GM12878 (cell line): ENCODE results near the gene TRAPPC3L. TPM values are rescaled to one million over a fixed set of nuclear protein-coding genes. Genes with fewer than 3 reads are reported as not detected.

Experiments used
- ATAC-seq: fragments of 200-7000 bp; cut with Tn5 transposase; 3 replicates; pipeline ENCODE4 v1.9.1; 2020; ENCODE audit warnings: mild to moderate bottlenecking, moderate library complexity
- BruUV-seq: library from RNA; stranded (reverse); fragments of 400-500 nt; replicated peaks from 2 replicates; lab custom pipeline; 2021; lab: Mats Ljungman, UMichigan
- CTCF ChIA-PET: fragments of 300-600 bp; sonication (Branson Sonifier 250); formaldehyde crosslinking; extraction: SDS; loops from one replicate; lab custom pipeline; 2021; ENCODE audit warnings: inconsistent platforms; lab: Yijun Ruan, JAX
- POLR2A ChIA-PET: fragments of 350-600 bp; formaldehyde crosslinking; extraction: SDS; loops from one replicate; lab custom pipeline; 2021; ENCODE audit warnings: inconsistent platforms; lab: Charles Lee
- RAD21 ChIA-PET: fragments of 300-600 bp; sonication (Branson Sonifier 250); formaldehyde crosslinking; loops from one replicate; lab custom pipeline; 2023; ENCODE audit warnings: antibody characterized with exemption; ENCODE audit not compliant: unreplicated experiment; lab: Charles Lee
- SMC1A ChIA-PET: fragments of 300-600 bp; sonication (Branson Sonifier 250); formaldehyde crosslinking; loops from one replicate; lab custom pipeline; 2023; ENCODE audit not compliant: unreplicated experiment, uncharacterized antibody; lab: Charles Lee
- DNase-seq: peaks from one replicate; pipeline ENCODE4 v3.0.0-alpha.2; 2011; ENCODE audit warnings: low read depth, low spot score
- FAIRE-seq: peaks from 3 replicates; lab custom pipeline; 2011; peaks lifted over from hg19 to GRCh38; lab: Jason Lieb, UNC
- H2AFZ ChIP-seq: 2 replicates; pipeline ENCODE4 v1.6.0; 2011; ENCODE audit warnings: low read depth, low read length, control low read depth; ENCODE audit not compliant: control insufficient read depth
- H3K27ac ChIP-seq: 2 replicates; pipeline ENCODE4 v1.5.1; 2011; ENCODE audit warnings: control low read depth; ENCODE audit not compliant: control insufficient read depth, insufficient read depth
- H3K27me3 ChIP-seq, 2 experiments: replicated peaks in 1 of 2; 2 replicates each; pipeline versions ENCODE4 v1.6.0 to v1.6.1; 2011; ENCODE audit warnings: low read length in 1 of 2; ENCODE audit not compliant: control insufficient read depth in 2 of 2, insufficient read depth in 2 of 2
- H3K36me3 ChIP-seq, 2 experiments: 2 replicates each; pipeline ENCODE4 v1.5.1; 2011; ENCODE audit warnings: low read length in 1 of 2; ENCODE audit not compliant: control insufficient read depth in 2 of 2, insufficient read depth in 2 of 2
- H3K4me1 ChIP-seq: 2 replicates; pipeline ENCODE4 v1.6.1; 2011; ENCODE audit warnings: mild to moderate bottlenecking, low read length, moderate library complexity, mixed read lengths; ENCODE audit not compliant: control insufficient read depth, insufficient read depth
- H3K4me2 ChIP-seq: 2 replicates; pipeline ENCODE4 v1.6.0; 2011; ENCODE audit warnings: control low read depth; ENCODE audit not compliant: control insufficient read depth, insufficient read depth
- H3K4me3 ChIP-seq: fragments of 200-600 bp; sonication (generic); 2 replicates; pipeline ENCODE4 v1.5.1; 2016
- H3K79me2 ChIP-seq: 2 replicates; pipeline ENCODE4 v1.6.0; 2011; ENCODE audit warnings: low read length; ENCODE audit not compliant: control insufficient read depth, insufficient read depth
- H3K9ac ChIP-seq: 2 replicates; pipeline ENCODE4 v1.8.0; 2011; ENCODE audit warnings: low read length, control low read depth, mixed read lengths; ENCODE audit not compliant: control insufficient read depth, insufficient read depth
- H3K9me3 ChIP-seq: replicated peaks from 3 replicates; pipeline ENCODE4 v1.5.1; 2011; ENCODE audit warnings: mild to moderate bottlenecking, low read length; ENCODE audit not compliant: control insufficient read depth, insufficient read depth
- H4K20me1 ChIP-seq: 2 replicates; pipeline ENCODE4 v1.6.0; 2011; ENCODE audit not compliant: control insufficient read depth, insufficient read depth
- CHD1 ChIP-seq: IDR thresholded peaks from 2 replicates; pipeline ENCODE4 v1.6.1; 2012; ENCODE audit warnings: low read depth, low read length, improper control_type of control experiment
- HCFC1 ChIP-seq: fragments of 150-350 bp; IDR thresholded peaks from 2 replicates; pipeline ENCODE4 v1.6.1; 2014; ENCODE audit warnings: low read length
- HDAC2 ChIP-seq: fragments of 200-600 bp; sonication (generic); IDR thresholded peaks from 2 replicates; pipeline ENCODE4 v1.6.1; 2017
- KAT2A ChIP-seq: conservative IDR thresholded peaks from 2 replicates; pipeline ENCODE4 v1.6.1; 2011; ENCODE audit warnings: low read depth, low read length; ENCODE audit not compliant: control insufficient read depth
- KLF5 ChIP-seq: fragments of 450-650 bp; IDR thresholded peaks from 2 replicates; pipeline ENCODE4 v1.6.1; 2014; ENCODE audit warnings: mild to moderate bottlenecking; ENCODE audit not compliant: partially characterized antibody
- NFXL1 ChIP-seq: fragments of 450-650 bp; IDR thresholded peaks from 2 replicates; pipeline ENCODE4 v1.6.1; 2017; ENCODE audit warnings: antibody characterized with exemption, mild to moderate bottlenecking, borderline replicate concordance
- PML ChIP-seq: IDR thresholded peaks from 2 replicates; pipeline ENCODE4 v1.6.1; 2012; ENCODE audit warnings: low read length, inconsistent platforms
- RBBP5 ChIP-seq: fragments of 200-600 bp; sonication (generic); conservative IDR thresholded peaks from 2 replicates; pipeline ENCODE4 v1.6.1; 2016
- WRNIP1 ChIP-seq: IDR thresholded peaks from 2 replicates; pipeline ENCODE4 v1.6.1; 2011; ENCODE audit warnings: low read depth, low read length, improper control_type of control experiment, borderline replicate concordance
- ZZZ3 ChIP-seq: IDR thresholded peaks from 2 replicates; pipeline ENCODE4 v1.6.1; 2011; ENCODE audit warnings: low read depth; ENCODE audit not compliant: control insufficient read depth, insufficient read length
- WGBS: methylation state at CpG from one replicate; pipeline ENCODE4 v1.1.6; 2016; ENCODE audit warnings: low lambda C conversion rate; ENCODE audit not compliant: insufficient replicate concordance, insufficient coverage; ENCODE audit errors: missing lambda C conversion rate; 5-methylcytosine and 5-hydroxymethylcytosine counted together
- in situ Hi-C: fragments of 300-500 bp; cut with MboI; formaldehyde crosslinking; loops from 9 replicates; pipeline ENCODE4 v1.14.3; 2018; ENCODE audit warnings: mixed read lengths
- intact Hi-C: fragments of 100-400 bp; cut with micrococcal nuclease; formaldehyde crosslinking; loops from one replicate; pipeline ENCODE4 v1.14.2; 2022; ENCODE audit not compliant: unreplicated experiment
- polyA plus RNA-seq, 11 experiments: library from polyadenylated mRNA; depleted of rRNA in 4 of 11; unstranded in 6 of 11; stranded (reverse) in 5 of 11; fragments of >200 nt; fragmentation: Nextera tagmentation in 4 of 11; fragmentation: Illumina TruSeq in 1 of 11; extraction: Ambion mirVana in 4 of 11; extraction: Trizol in 1 of 11; gene quantifications; 1 replicate in 1 of 11; 2 replicates in 10 of 11; pipeline versions ENCODE4 v1.2.1 to v1.2.3, GENCODE V29; 2011 to 2016; ENCODE audit warnings: inconsistent platforms in 2 of 11, missing spikeins in 2 of 11, low read depth in 1 of 11
- total RNA-seq, 4 experiments: library from RNA; depleted of rRNA in 3 of 4; stranded (reverse); fragments of >200 nt in 3 of 4; fragmentation: Illumina TruSeq in 1 of 4; extraction: Trizol in 1 of 4; gene quantifications; 2 replicates each; pipeline versions ENCODE4 v1.2.1 to v1.2.3, GENCODE V29; 2013 to 2021
- TF ChIP-seq, protein P1 (sequence below): IDR thresholded peaks from 2 replicates; pipeline ENCODE4 v1.6.1; 2012; ENCODE audit warnings: low read length, inconsistent platforms
- TF ChIP-seq, protein P2 (sequence below): fragments of 450-650 bp; formaldehyde crosslinking; IDR thresholded peaks from 2 replicates; pipeline ENCODE4 v1.5.0; 2022; ENCODE audit warnings: mild to moderate bottlenecking, missing genetic modification characterization

The TRAPPC3L gene
- total and polyA plus RNA-seq, 10 of the 15 experiments (the other 5 are each of a cell fraction or from before 2014, with no cell fraction given) = not detected

DNA sequence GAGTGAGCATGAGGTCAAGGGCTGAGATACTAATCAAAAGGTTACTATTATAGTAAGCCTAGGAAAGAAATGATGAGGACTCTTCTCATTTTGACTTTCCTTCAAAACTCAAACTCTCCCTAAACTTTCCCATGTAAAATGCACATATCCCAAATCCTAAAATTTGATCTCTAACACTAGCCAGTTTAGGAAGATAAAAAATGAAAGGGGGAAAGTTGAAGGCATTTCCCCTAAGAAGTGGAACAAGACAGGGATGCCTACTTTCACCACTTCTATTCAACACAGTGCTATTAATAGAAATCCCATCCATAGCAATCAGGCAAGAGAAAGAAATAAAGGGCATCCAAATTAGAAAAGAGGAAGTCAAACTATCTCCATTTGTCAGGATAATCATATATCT is 37.0 kb downstream of the TRAPPC3L start (continued):
- TF ChIP-seq, protein P1, sequence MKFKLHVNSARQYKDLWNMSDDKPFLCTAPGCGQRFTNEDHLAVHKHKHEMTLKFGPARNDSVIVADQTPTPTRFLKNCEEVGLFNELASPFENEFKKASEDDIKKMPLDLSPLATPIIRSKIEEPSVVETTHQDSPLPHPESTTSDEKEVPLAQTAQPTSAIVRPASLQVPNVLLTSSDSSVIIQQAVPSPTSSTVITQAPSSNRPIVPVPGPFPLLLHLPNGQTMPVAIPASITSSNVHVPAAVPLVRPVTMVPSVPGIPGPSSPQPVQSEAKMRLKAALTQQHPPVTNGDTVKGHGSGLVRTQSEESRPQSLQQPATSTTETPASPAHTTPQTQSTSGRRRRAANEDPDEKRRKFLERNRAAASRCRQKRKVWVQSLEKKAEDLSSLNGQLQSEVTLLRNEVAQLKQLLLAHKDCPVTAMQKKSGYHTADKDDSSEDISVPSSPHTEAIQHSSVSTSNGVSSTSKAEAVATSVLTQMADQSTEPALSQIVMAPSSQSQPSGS = no peak
- TF ChIP-seq ZZZ3 = no peak

DNA sequence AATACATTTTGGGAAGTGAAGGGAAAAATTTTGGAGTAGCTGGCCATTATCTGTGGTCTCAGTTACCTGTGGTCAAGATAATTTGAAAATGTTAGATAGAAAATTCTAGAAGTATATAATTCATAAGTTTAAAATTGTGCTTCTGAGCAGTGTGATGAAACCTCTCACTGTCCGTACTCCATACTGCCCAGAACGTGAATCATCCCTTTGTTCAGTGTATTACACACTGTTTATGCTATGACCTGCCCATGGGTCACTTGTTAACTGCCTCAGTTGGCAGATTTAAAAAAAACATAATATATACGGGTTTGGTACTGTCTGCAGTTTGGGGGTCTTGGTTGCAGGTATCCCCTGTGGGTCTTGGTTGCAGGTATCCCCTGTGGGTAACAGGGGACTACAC is 38.2 kb downstream of the TRAPPC3L start:
- Histone ChIP-seq H2AFZ (no peak overlapping the region), H3K27me3 (no peaks in the 10 kb centered on the region), H3K4me2 (no peak overlapping the region), H3K4me1 (peaks cover 9% of the 10 kb centered on the region), H3K27ac (no peak overlapping the region), H3K79me2 (no peaks in the 10 kb centered on the region), H3K9me3 (no peaks in the 10 kb centered on the region), H3K9ac (no peak overlapping the region), H3K4me3 (no peak overlapping the region), H4K20me1 (no peaks in the 10 kb centered on the region), H3K36me3 (no peaks in the 10 kb centered on the region)
- no TSS peak for BruUV-seq
- RAD21 ChIA-PET = no interaction called here
- ATAC-seq = no peak
- in situ Hi-C loops (no loop called here), intact Hi-C loops (no loop called here)
- FAIRE-seq = no peak
- SMC1A ChIA-PET = no interaction called here
- WGBS = 65% methylated on average over 3 of the region's 3 CpGs
- no peak for DNase-seq
- CTCF ChIA-PET = no interaction called here
- POLR2A ChIA-PET = no interaction called here
- TF ChIP-seq PML (no peak), KLF5 (no peak), CHD1 (no peak), HDAC2 (no peak), RBBP5 (no peak), HCFC1 (no peak), ZZZ3 (no peak), KAT2A (no peak), NFXL1 (no peak), WRNIP1 (no peak)
- TF ChIP-seq, protein P2, sequence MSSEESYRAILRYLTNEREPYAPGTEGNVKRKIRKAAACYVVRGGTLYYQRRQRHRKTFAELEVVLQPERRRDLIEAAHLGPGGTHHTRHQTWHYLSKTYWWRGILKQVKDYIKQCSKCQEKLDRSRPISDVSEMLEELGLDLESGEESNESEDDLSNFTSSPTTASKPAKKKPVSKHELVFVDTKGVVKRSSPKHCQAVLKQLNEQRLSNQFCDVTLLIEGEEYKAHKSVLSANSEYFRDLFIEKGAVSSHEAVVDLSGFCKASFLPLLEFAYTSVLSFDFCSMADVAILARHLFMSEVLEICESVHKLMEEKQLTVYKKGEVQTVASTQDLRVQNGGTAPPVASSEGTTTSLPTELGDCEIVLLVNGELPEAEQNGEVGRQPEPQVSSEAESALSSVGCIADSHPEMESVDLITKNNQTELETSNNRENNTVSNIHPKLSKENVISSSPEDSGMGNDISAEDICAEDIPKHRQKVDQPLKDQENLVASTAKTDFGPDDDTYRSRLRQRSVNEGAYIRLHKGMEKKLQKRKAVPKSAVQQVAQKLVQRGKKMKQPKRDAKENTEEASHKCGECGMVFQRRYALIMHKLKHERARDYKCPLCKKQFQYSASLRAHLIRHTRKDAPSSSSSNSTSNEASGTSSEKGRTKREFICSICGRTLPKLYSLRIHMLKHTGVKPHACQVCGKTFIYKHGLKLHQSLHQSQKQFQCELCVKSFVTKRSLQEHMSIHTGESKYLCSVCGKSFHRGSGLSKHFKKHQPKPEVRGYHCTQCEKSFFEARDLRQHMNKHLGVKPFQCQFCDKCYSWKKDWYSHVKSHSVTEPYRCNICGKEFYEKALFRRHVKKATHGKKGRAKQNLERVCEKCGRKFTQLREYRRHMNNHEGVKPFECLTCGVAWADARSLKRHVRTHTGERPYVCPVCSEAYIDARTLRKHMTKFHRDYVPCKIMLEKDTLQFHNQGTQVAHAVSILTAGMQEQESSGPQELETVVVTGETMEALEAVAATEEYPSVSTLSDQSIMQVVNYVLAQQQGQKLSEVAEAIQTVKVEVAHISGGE (CRISPR knock-in tag) = no peak
